HG03342 (cell line): ENCODE results near the gene ST6GALNAC6.

Source experiments
- ATAC-seq: cut with Tn5 transposase; IDR thresholded peaks from one replicate; pipeline ENCODE4 v1.9.1; 2021; ENCODE audit warnings: mild to moderate bottlenecking, moderate library complexity; ENCODE audit not compliant: unreplicated experiment

ST6GALNAC6 gene

GRCh38 chr9:127917603-127918002 lies 18.2 kb upstream of the ST6GALNAC6 start:
- ATAC-seq = no peak

DNA sequence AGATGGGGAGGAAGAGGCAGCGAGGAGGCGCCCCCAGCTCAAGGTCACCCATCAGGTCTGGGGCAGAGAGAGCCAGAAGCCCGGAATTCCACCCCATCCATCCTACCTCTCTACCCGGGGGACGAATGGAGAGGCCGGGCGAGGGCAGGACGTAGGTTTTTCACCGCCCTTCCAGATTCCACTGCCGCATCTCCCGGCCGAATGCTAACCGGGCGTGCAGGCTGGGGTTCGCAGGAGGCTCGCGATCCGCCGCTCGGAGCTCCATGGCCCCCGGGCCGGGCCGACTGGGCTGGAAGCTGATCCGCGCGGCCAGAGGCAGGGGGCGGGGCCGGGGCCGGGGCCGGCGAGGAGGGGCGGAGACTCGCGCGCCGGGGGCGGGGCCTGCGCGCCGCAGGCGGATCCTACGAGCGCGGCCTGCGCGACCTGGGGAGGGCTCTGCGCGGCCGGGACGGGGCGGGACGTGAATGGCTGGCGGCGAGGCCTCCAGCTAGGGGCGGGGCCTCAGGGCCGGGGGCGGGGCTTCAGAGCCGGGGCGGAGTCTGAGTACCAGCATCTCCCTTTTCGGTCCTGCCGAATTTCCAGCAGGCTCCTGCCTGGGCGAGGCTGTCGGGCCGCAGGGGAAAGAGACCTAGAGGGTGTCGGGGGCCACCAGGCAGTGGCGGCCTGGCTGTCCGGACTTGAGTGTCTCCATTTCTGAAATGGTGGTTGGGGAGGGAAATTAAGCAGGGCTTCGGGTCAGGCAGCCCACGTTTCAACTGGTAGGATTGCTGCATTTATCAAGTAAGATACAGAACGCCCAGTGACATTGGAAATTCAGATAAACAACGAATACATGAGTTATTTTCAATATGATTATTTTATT lies 17.5 kb upstream of the ST6GALNAC6 start, which contains the start of gene ST6GALNAC4:
TSS of gene ST6GALNAC4 (minus strand) at position 322 of the 862 bp plus-strand sequence. CDS start 622 bp downstream, outside the sequence.
- ATAC-seq = peak; percentile 68

GRCh38 chr9:127915801-127916719 lies 16.7 kb upstream of the ST6GALNAC6 start:
- no peak for ATAC-seq

GRCh38 chr9:127915325-127915752 lies 15.9 kb upstream of the ST6GALNAC6 start:
- no peak for ATAC-seq

DNA sequence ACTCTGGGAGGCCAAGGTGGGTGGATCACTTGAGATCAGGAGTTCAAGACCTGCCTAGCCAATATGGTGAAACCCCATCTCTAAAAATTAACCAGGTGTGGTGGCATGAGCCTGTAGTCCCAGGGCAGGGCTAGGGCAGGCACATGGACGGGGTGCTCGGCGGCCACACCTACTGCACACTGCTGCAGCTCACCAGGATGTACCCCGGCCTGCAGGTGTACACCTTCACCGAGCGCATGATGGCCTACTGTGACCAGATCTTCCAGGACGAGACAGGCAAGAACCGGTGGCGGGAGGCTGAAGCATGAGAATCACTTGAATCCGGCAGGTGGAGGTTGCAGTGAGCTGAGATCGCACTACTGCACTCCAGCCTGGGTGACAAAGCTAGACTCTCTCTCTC lies 14.3 kb upstream of the ST6GALNAC6 start:
- ATAC-seq = no peak

- ATAC-seq = no peak
Measured at GRCh38 chr9:127912882-127913281, 13.5 kb upstream of the ST6GALNAC6 start.

DNA sequence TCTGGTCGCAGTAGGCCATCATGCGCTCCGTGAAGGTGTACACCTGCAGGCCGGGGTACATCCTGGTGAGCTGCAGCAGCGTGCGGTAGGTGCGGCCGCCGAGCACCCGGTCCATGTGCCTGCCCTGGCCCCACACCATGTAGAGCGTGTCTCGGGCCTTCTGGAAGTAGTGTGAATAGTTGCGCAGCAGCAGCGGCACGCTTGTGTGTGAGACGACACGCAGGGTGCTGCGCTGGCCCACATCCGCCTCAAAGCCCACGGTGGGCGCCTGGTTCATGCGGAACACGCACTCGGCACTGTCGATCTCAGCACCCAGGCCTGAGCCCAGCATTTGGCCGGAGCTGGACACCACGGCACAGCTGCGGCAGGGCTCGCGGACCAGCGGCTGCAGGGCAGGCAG lies 12.9 kb upstream of the ST6GALNAC6 start:
- no peak for ATAC-seq

DNA sequence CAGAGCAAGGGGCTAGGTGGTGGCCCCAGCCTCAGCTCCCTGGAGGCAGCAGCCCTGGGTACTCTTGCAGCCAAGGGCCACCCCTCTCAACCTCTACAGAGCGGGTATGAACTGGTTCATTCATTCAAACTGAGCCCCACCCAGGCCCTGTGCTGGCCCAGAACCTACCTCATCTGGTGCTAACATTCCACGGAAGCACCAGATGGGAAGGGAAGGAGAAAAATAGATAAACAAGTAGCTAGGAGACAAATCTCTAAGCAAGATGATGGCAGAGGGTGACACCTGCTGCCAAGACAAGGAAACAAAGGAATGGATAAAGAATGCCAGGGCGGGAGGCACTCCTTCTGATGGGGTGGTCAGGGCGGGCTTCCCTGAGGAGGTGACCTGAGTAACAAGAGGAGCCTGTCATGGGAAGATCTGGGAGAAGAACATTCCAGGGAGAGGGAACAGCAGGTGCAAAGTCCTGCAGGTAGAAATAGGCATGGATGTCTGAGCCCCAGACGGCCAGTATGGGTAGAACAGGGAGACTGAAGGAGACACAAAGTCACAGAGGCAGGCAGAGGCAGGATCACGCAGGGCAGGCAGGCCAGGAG lies 11.3 kb upstream of the ST6GALNAC6 start:
- peak; percentile 5 for ATAC-seq

DNA sequence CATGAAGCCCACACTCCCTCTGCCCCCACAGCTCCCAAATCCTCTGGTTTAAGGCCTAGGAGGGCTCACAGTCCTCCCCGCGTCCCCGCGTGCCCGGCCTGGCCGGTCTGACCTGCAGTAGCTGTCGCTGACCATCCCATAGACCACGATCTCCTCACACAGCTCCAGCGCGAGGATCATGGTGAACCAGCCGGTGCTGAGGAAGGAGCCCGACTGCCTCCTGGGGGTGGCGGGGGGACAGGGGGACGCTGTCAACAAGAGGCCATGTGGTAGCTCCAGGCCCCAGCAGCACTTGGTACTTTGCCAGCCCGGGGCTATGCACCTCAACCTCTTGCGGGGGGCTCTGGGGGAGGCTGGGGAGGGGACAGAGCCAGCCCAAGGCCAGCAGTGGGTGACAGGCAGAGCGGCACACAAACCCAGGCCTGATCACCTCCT lies 10.5 kb upstream of the ST6GALNAC6 start:
- no peak for ATAC-seq

GRCh38 chr9:127908660-127908926 lies 9.2 kb upstream of the ST6GALNAC6 start:
- no peak for ATAC-seq

- no peak for ATAC-seq
Measured at GRCh38 chr9:127907867-127908659, 8.7 kb upstream of the ST6GALNAC6 start.

- ATAC-seq = no peak
Measured at GRCh38 chr9:127905788-127906191, 6.4 kb upstream of the ST6GALNAC6 start.

DNA sequence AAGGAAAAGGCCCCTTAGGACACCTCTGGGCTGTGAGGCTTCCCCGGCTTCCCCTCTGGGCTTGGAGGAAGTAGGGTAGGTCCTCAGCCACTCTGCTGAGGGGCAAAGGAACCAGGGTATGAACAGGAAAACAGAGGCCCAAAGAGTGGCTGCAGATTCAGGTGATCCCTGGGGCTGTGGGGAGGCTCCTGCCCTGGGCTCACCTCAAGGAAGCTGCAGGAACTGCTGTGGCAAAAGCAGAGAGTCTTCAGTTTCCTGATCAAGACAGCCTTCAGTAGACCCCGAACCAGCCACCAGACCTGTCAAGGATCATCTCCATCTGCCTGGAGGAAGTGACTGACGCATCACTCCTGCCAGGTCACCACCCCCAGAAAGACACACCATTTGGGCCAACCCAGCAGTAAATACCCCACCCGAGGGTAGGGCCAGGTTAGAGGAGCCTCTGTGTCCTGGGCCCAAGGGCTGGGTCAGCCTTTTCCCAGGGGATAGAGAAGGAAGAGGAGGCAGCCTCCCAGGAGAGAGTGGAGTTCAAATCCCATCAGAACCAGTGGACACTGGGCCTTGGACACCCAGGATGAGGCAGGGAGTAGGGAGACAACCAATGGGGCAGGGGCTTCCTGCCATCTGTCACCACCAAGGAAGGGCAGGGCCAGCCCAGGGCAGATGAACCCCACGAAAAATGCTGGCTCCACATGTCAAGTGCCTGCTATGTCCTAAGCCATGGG lies 5.8 kb upstream of the ST6GALNAC6 start:
- no peak for ATAC-seq

GRCh38 chr9:127904561-127905003 lies 5.2 kb upstream of the ST6GALNAC6 start:
- ATAC-seq = no peak

DNA sequence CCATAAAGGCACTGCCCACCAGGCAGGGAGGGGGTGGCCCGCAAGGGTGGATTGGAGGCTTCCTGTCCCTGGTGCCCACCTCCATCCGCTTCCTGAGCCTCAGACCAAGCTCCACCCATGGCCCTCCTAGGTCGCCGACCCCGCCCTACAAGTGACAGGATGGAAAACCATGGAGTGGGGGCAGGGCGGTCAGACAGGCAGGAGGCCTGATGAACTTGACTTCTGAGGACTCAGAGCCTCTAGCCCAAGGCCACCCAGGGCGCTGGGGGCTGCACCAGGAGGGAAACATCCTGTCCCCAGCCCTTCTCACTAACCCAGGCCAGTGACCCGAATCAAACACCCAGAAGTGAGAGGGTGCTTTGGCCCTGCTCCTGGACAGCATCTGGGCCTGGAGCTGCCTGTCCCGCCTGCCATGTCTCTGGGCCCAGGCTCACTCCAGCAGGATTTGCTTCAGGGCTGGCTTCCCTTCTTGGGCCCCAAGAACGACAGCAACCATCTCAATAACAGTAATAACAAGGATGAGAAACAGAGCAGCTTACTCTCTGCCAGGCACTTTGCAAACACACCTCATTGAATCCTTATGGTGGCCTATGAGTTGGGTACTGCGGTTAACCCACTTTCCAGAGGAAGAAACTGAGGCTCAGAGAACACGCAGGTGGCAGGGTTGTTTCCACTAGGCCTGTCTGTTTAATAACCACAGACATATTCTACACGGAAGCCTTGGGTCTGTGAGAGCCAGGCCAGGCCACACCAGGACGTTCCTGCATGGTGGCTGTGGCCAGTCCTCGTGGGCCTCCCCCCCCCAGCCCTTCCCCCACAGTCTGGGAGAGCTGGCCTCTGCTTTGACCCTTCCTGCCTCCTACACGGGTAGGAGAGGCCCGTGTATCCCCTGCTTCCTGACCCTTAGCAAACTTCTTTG lies 4.4 kb upstream of the ST6GALNAC6 start:
- no peak for ATAC-seq

DNA sequence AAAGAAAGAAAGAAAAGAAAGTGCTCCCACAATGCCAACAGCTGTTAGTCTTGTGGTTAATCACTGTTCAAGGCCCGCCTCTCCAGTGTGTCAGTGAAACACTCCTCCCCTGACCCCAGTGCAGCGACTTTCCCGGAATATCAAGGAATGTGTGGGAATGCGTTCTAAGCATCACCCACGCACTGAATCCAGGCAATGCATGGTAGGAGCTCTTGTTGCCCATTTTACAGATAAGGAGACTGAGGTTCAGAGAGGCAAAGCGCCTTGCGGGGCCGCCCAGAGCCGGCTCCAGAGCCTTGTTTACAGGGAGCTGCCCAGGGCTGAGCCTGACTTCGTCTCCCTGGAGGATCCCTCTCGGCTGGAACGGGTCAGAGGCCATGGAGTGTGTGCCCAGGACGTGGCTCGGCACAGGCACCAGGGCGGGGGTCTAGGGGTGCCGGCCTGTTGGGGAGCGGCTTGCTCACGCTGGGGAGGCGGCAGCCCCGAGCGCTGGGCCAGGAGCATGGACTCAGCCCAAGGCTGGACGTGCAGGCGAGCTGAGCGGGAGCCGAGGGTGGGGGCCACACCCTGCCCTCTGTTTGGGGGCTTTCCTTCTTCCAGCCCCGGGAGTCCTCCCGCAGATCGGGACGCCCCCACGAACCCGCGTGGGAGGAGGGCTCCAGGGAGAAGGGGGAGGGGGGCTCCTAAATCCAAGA lies 823 bp downstream of the ST6GALNAC6 start:
- ATAC-seq = peak; percentile 10

DNA sequence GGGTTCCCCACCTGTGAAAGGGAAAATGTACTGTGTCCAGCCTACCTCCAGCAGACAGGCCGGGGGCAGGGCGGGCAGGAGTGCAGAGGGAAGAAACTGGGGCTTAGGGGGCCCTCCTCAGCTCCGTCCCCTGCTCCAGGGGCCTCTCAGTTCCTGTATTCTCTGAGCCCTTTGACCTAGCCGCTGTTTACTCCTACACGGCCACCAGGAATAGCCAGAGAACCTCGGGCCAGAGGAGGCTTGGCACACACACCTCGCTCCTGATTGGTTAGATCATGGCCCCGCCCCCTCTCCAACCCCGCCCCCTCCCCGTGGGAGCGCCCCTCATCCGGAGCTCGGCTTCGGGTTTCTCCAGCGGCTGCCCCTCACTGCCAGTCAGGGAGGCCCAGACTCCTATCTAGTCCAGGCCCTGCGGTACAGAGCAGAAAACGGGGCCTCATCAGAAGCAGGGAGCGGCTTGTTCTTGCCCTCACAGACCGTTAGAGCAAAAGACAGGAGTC lies 2.2 kb downstream of the ST6GALNAC6 start:
- ATAC-seq = no peak
